T-helper 2 cell treated with Interferon-gamma antibody and Interleukin-4, amounts not matched to agents 5 μg/mL and 100 μg/mL, for 36 hours (primary cell): ENCODE data around the gene MMD.

ENCODE experiments used
- DNase-seq: peaks from one replicate; pipeline ENCODE4 v3.0.0; 2021; ENCODE audit warnings: low spot score
- H3K27ac Mint-ChIP-seq: one replicate; pipeline ENCODE4 v1.8.0; 2021; ENCODE audit warnings: mild to moderate bottlenecking, mixed read lengths
- H3K27me3 Mint-ChIP-seq: one replicate; pipeline ENCODE4 v1.8.0; 2021; ENCODE audit warnings: low read depth, mixed read lengths
- H3K36me3 Mint-ChIP-seq: one replicate; pipeline ENCODE4 v1.8.0; 2021; ENCODE audit warnings: low read depth, mixed read lengths
- H3K4me1 Mint-ChIP-seq: one replicate; pipeline ENCODE4 v1.8.0; 2021; ENCODE audit warnings: low read depth, mixed read lengths
- H3K4me3 Mint-ChIP-seq: one replicate; pipeline ENCODE4 v1.8.0; 2022; ENCODE audit warnings: mild to moderate bottlenecking, moderate library complexity, mixed read lengths
- H3K9me3 Mint-ChIP-seq: one replicate; pipeline ENCODE4 v1.8.0; 2021; ENCODE audit warnings: mixed read lengths

MMD gene

GRCh38 chr17:55420067-55420775, 1.4 kb downstream of the MMD start:
- DNase-seq, result peak; percentile 39
- peaks cover 22% of the 10 kb centered on the region for H3K27me3 Mint-ChIP-seq
- no peaks in the 10 kb centered on the region for H3K9me3 Mint-ChIP-seq
- peak overlapping the region; percentile 97 for H3K27ac Mint-ChIP-seq
- peak overlapping the region; percentile 94 for H3K4me3 Mint-ChIP-seq
- peaks cover 37% of the 10 kb centered on the region for H3K36me3 Mint-ChIP-seq
- H3K4me1 Mint-ChIP-seq, result peaks cover 49% of the 10 kb centered on the region

GRCh38 chr17:55418369-55419268, 3.0 kb downstream of the MMD start:
- Mint-ChIP-seq H3K36me3 (peaks cover 51% of the 10 kb centered on the region), H3K27me3 (peaks cover 9% of the 10 kb centered on the region), H3K4me3 (peak overlapping the region; percentile 94), H3K9me3 (no peaks in the 10 kb centered on the region), H3K4me1 (peaks cover 58% of the 10 kb centered on the region), H3K27ac (peak overlapping the region; percentile 97)
- DNase-seq, result no peak

- no peak for DNase-seq
- H3K27ac Mint-ChIP-seq, result peak overlapping the region; percentile 2
- H3K9me3 Mint-ChIP-seq, result no peaks in the 10 kb centered on the region
- H3K4me3 Mint-ChIP-seq, result peak overlapping the region; percentile 41
- peaks cover 58% of the 10 kb centered on the region for H3K36me3 Mint-ChIP-seq
- peaks cover 58% of the 10 kb centered on the region for H3K4me1 Mint-ChIP-seq
- H3K27me3 Mint-ChIP-seq, result peaks cover 3% of the 10 kb centered on the region
These were observed 4.0 kb downstream of the MMD start for GRCh38 chr17:55417411-55418268.

- Mint-ChIP-seq H3K27me3 (no peaks in the 10 kb centered on the region), H3K9me3 (no peaks in the 10 kb centered on the region), H3K27ac (peak overlapping the region; percentile 58), H3K4me3 (peak overlapping the region; percentile 41), H3K36me3 (peaks cover 63% of the 10 kb centered on the region), H3K4me1 (peaks cover 55% of the 10 kb centered on the region)
- no peak for DNase-seq
These were observed 5.1 kb downstream of the MMD start for GRCh38 chr17:55416470-55417052.

GRCh38 chr17:55416000-55416399, 5.6 kb downstream of the MMD start:
- Mint-ChIP-seq H3K9me3 (no peaks in the 10 kb centered on the region), H3K4me1 (peaks cover 55% of the 10 kb centered on the region), H3K27ac (no peak overlapping the region), H3K36me3 (peaks cover 66% of the 10 kb centered on the region), H3K27me3 (no peaks in the 10 kb centered on the region), H3K4me3 (no peak overlapping the region)
- no peak for DNase-seq

GRCh38 chr17:55414983-55415382, 6.7 kb downstream of the MMD start:
- DNase-seq, result no peak
- no peaks in the 10 kb centered on the region for H3K9me3 Mint-ChIP-seq
- H3K4me1 Mint-ChIP-seq, result peaks cover 51% of the 10 kb centered on the region
- peaks cover 73% of the 10 kb centered on the region for H3K36me3 Mint-ChIP-seq
- H3K27ac Mint-ChIP-seq, result no peak overlapping the region
- no peak overlapping the region for H3K4me3 Mint-ChIP-seq
- no peaks in the 10 kb centered on the region for H3K27me3 Mint-ChIP-seq

- H3K4me3 Mint-ChIP-seq, result no peak overlapping the region
- peaks cover 41% of the 10 kb centered on the region for H3K4me1 Mint-ChIP-seq
- H3K27ac Mint-ChIP-seq, result no peak overlapping the region
- no peaks in the 10 kb centered on the region for H3K9me3 Mint-ChIP-seq
- no peak for DNase-seq
- H3K27me3 Mint-ChIP-seq, result no peaks in the 10 kb centered on the region
- H3K36me3 Mint-ChIP-seq, result peaks cover 70% of the 10 kb centered on the region
These were observed 7.7 kb downstream of the MMD start for GRCh38 chr17:55413825-55414489.

- Mint-ChIP-seq H3K27me3 (no peaks in the 10 kb centered on the region), H3K27ac (no peak overlapping the region), H3K4me3 (no peak overlapping the region), H3K36me3 (peaks cover 59% of the 10 kb centered on the region), H3K9me3 (no peaks in the 10 kb centered on the region), H3K4me1 (peaks cover 16% of the 10 kb centered on the region)
- DNase-seq, result no peak
These were observed 10.2 kb downstream of the MMD start for GRCh38 chr17:55411463-55411855.

GRCh38 chr17:55410722-55411462, 10.7 kb downstream of the MMD start:
- H3K27ac Mint-ChIP-seq, result no peak overlapping the region
- no peaks in the 10 kb centered on the region for H3K27me3 Mint-ChIP-seq
- peaks cover 64% of the 10 kb centered on the region for H3K36me3 Mint-ChIP-seq
- H3K4me3 Mint-ChIP-seq, result no peak overlapping the region
- DNase-seq, result no peak
- no peaks in the 10 kb centered on the region for H3K9me3 Mint-ChIP-seq
- H3K4me1 Mint-ChIP-seq, result peaks cover 12% of the 10 kb centered on the region

GRCh38 chr17:55409030-55409800, 12.4 kb downstream of the MMD start:
- H3K36me3 Mint-ChIP-seq, result peaks cover 65% of the 10 kb centered on the region
- no peak for DNase-seq
- H3K9me3 Mint-ChIP-seq, result no peaks in the 10 kb centered on the region

GRCh38 chr17:55407641-55408566, 13.7 kb downstream of the MMD start:
- Mint-ChIP-seq H3K27me3 (no peaks in the 10 kb centered on the region), H3K36me3 (peaks cover 61% of the 10 kb centered on the region), H3K4me1 (no peaks in the 10 kb centered on the region), H3K4me3 (no peak overlapping the region), H3K27ac (no peak overlapping the region), H3K9me3 (no peaks in the 10 kb centered on the region)
- no peak for DNase-seq

More at GRCh38 chr17:55409030-55409800, 12.4 kb downstream of the MMD start:
- Mint-ChIP-seq H3K4me3 (no peak overlapping the region), H3K27me3 (no peaks in the 10 kb centered on the region), H3K27ac (no peak overlapping the region), H3K4me1 (peaks cover 4% of the 10 kb centered on the region)
